ENCODE data around the gene KRABD2.

The KRABD2 gene

GRCh38 chr17:8387914-8388651, 11.6 kb upstream of the KRABD2 start:
- TF ChIP-seq POLR2AphosphoS5 (IDR thresholded peaks at IDR 0.05): no peak
- no peak for TF ChIP-seq CTCF (IDR thresholded peaks at IDR 0.05)
- TF ChIP-seq EP300 (IDR thresholded peaks at IDR 0.05): no peak
- TF ChIP-seq POLR2A (IDR thresholded peaks at IDR 0.05): no peak
- H3K27me3 ChIP-seq: peaks cover 0 to 8% (median 6%) of the 10 kb centered on the region in 3 donors
- intact Hi-C loops (cut with DNase I): no loop called here
- no peaks in the 10 kb centered on the region for H3K36me3 ChIP-seq
- H3K4me3 ChIP-seq: no peak overlapping the region
- H3K9me3 ChIP-seq: no peaks in the 10 kb centered on the region
- peak; percentile 14 for DNase-seq
- WGBS, 2 donors: 86 to 88% methylated on average over 7 of the region's 7 CpGs
- H3K27ac ChIP-seq: no peak overlapping the region
- H3K4me1 ChIP-seq: peaks cover 0 to 19% (median 7%) of the 10 kb centered on the region in 4 donors

DNA sequence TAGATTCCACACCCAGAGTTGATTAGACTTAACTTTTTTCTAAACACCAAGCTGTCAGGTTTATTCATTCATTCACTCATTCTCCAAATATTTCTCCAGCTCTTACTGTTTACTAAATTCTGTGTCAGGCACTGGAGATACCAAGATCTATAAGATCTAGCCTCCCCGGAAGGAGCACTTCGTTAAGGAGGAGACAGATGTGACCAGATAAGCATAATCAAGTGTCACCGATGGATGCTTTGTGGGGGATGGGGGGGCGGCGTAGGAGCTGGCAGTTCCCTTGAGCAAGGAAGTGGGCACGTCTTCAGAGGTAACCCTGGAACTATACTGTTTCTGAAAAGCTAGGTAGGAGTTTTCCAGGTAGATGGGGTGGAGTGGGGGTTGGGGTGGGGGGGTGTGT, 10.3 kb upstream of the KRABD2 start:
- DNase-seq: peak; percentile 19
- no peak overlapping the region for H3K4me3 ChIP-seq
- peaks cover 0 to 27% (median 12%) of the 10 kb centered on the region in 4 donors for H3K4me1 ChIP-seq
- peaks cover 0 to 2% (median 0%) of the 10 kb centered on the region in 4 donors for H3K36me3 ChIP-seq
- no peaks in the 10 kb centered on the region for H3K27me3 ChIP-seq
- intact Hi-C loops (cut with DNase I): no loop called here
- no peaks in the 10 kb centered on the region for H3K9me3 ChIP-seq
- no peak overlapping the region for H3K27ac ChIP-seq
- TF ChIP-seq EP300 (IDR thresholded peaks at IDR 0.05) (no peak), POLR2A (IDR thresholded peaks at IDR 0.05) (no peak), CTCF (IDR thresholded peaks at IDR 0.05) (no peak), POLR2AphosphoS5 (IDR thresholded peaks at IDR 0.05) (no peak)
- WGBS, 2 donors: 86 to 88% methylated on average over 6 of the region's 6 CpGs

- no peaks in the 10 kb centered on the region for H3K27me3 ChIP-seq
- TF ChIP-seq POLR2A (IDR thresholded peaks at IDR 0.05): no peak
- no peak for TF ChIP-seq CTCF (IDR thresholded peaks at IDR 0.05)
- TF ChIP-seq EP300 (IDR thresholded peaks at IDR 0.05): no peak
- no peak for TF ChIP-seq POLR2AphosphoS5 (IDR thresholded peaks at IDR 0.05)
- intact Hi-C loops (cut with DNase I): loop anchor here (5.0 kb wide), 2 partner anchors 138 to 857 kb away; partner anchors contain the start of genes CTC1 and PFAS
- no peak overlapping the region for H3K4me3 ChIP-seq
- no peaks in the 10 kb centered on the region for H3K9me3 ChIP-seq
- WGBS, 2 donors: 81 to 85% methylated on average over 12 of the region's 12 CpGs
- no peak for DNase-seq
- H3K4me1 ChIP-seq: peaks cover 0 to 41% (median 32%) of the 10 kb centered on the region in 4 donors
- H3K27ac ChIP-seq: peak overlapping the region in 1 of 4 donors; percentile 93
- H3K36me3 ChIP-seq: peaks cover 8 to 22% (median 15%) of the 10 kb centered on the region in 4 donors
These were observed 8.4 kb upstream of the KRABD2 start for GRCh38 chr17:8384801-8385378.

GRCh38 chr17:8383143-8383822, 6.8 kb upstream of the KRABD2 start, which contains the start of gene RPL26:
TSS of gene RPL26 (minus strand) at chr17:8383193. CDS start at chr17:8382310, 883 bp downstream.
- DNase-seq: peak; percentile 99
- Histone ChIP-seq H3K4me3 (peak within 1 kb of the TSS; percentile 64 to 84 (median 72)), H3K27me3 (no peaks in the 10 kb centered on the region), H3K4me1 (peaks cover 0 to 46% (median 34%) of the 10 kb centered on the region in 4 donors), H3K27ac (peak within 1 kb of the TSS; percentile 87 to 94 (median 92)), H3K9me3 (no peaks in the 10 kb centered on the region), H3K36me3 (peaks cover 8 to 38% (median 30%) of the 10 kb centered on the region in 4 donors)
- intact Hi-C loops (cut with DNase I): loop anchor here (1.0 to 5.0 kb wide), 3 partner anchors 52 to 859 kb away; partner anchors contain the start of genes CTC1, NDEL1 and PFAS
- TF ChIP-seq CTCF (IDR thresholded peaks at IDR 0.05) (peak; percentile 97 to 100 (median 98)), EP300 (IDR thresholded peaks at IDR 0.05) (no peak), POLR2AphosphoS5 (IDR thresholded peaks at IDR 0.05) (peak; percentile 89 to 97 (median 94)), POLR2A (IDR thresholded peaks at IDR 0.05) (no peak)
- WGBS, 2 donors: 0 to 1% methylated on average over 55 of the region's 55 CpGs
